IPS-20b (cell line): ENCODE data around the gene FOXL3.

ENCODE experiments used
- H3K27ac ChIP-seq: one replicate; pipeline ENCODE4 v1.5.1; 2013; ENCODE audit warnings: low read length
- H3K27me3 ChIP-seq: 2 replicates; pipeline ENCODE4 v1.6.1; 2013; ENCODE audit warnings: mild to moderate bottlenecking, low read length, inconsistent platforms; ENCODE audit not compliant: insufficient read depth
- H3K36me3 ChIP-seq: 2 replicates; pipeline ENCODE4 v1.6.1; 2013; ENCODE audit warnings: low read depth, mild to moderate bottlenecking, inconsistent platforms, low read length, moderate library complexity; ENCODE audit not compliant: insufficient read depth
- H3K4me1 ChIP-seq: 2 replicates; pipeline ENCODE4 v1.6.1; 2013; ENCODE audit warnings: mild to moderate bottlenecking, control low read depth, inconsistent platforms, low read length, moderate library complexity; ENCODE audit not compliant: insufficient read depth
- H3K4me3 ChIP-seq: 2 replicates; pipeline ENCODE4 v1.5.1; 2013; ENCODE audit warnings: mild to moderate bottlenecking, low read length, inconsistent platforms
- H3K9ac ChIP-seq: 2 replicates; pipeline ENCODE4 v1.6.1; 2013; ENCODE audit warnings: low read depth, mild to moderate bottlenecking, inconsistent platforms, low read length, moderate library complexity
- H3K9me3 ChIP-seq: 2 replicates; pipeline ENCODE4 v1.6.1; 2013; ENCODE audit warnings: mild to moderate bottlenecking, low read depth, low read length, inconsistent platforms; ENCODE audit not compliant: insufficient read depth

The FOXL3 gene

DNA sequence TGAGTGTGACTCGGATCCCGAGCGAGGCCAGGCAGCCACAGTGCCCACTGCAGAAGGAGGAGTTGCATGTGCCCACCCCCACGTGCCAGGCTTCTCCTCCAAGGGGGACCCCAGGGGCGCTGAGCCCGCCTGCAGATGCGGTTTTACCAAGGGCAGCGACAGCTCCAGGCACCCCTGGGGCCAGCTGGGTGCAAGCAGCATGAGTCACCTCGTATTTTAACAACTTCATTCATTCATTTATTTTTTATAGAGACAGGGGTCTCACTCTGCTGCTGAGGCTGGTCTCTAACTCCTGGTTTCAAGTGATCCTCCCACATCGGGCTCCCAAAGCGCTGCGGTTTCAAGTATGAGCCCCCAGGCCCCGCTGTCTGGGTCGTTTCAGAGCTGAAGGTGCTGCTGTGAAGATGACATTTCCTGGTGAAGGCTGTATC is 1.3 kb upstream of the FOXL3 start:
- H3K27me3 ChIP-seq: peaks cover 61% of the 10 kb centered on the region; the same call in 1 of the 2 replicates

GRCh38 chr7:289209-289755 is 688 bp upstream of the FOXL3 start:
- no peak overlapping the region for H3K27ac ChIP-seq
- no peak overlapping the region for H3K9ac ChIP-seq
- H3K4me1 ChIP-seq: no peaks in the 10 kb centered on the region
- H3K9me3 ChIP-seq: no peaks in the 10 kb centered on the region; the same call in 1 of the 2 replicates
- H3K36me3 ChIP-seq: no peaks in the 10 kb centered on the region
- H3K27me3 ChIP-seq: peaks cover 61% of the 10 kb centered on the region; the same call in 1 of the 2 replicates
- no peak overlapping the region; the same call in 1 of the 2 replicates for H3K4me3 ChIP-seq

More for the DNA sequence above, 1.3 kb upstream of the FOXL3 start:
- no peak overlapping the region for H3K4me3 ChIP-seq
- H3K36me3 ChIP-seq: no peaks in the 10 kb centered on the region
- no peaks in the 10 kb centered on the region; the same call in 1 of the 2 replicates for H3K9me3 ChIP-seq
- no peak overlapping the region for H3K9ac ChIP-seq
- no peak overlapping the region for H3K27ac ChIP-seq
- H3K4me1 ChIP-seq: no peaks in the 10 kb centered on the region

GRCh38 chr7:290554-291372 is 793 bp downstream of the FOXL3 start:
- Histone ChIP-seq H3K9me3 (no peaks in the 10 kb centered on the region; the same call in 1 of the 2 replicates), H3K9ac (no peak overlapping the region), H3K27me3 (peaks cover 61% of the 10 kb centered on the region; the same call in 1 of the 2 replicates), H3K27ac (no peak overlapping the region), H3K4me3 (no peak overlapping the region; the same call in 1 of the 2 replicates), H3K4me1 (no peaks in the 10 kb centered on the region), H3K36me3 (no peaks in the 10 kb centered on the region)

DNA sequence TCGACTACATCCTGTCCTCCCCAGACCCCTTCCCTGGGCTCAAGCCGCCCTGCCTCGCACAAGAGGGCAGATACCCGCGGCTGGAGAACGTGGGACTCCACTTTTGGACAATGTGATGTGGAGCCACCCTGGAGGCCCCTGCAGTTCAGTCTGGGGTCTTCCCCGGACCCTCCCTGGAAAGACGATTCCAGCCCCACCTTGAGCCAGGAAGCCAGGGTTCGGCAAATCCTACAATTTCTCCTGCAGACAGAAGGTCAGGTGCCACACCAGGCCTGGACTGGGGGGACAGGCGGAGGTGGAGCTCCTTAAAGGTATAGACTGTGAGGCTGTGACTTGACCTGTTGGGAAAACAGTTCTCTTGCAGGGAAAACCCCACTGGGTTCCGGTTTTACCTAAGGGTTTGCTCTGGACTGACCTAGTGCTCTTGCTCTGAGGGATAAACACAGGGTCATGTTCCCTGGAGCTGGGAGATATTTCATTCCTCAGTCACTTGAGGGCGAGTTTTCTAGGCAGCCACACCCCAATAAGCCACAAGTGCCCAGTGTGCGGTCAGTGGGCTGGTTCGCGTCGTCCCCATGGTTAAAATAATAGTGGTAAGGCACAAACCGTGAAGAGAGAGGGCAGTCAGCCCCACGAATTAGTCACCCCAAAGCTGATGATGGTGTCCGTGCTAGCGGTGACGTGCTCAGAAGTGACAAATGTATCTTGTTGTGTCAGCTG is 1.6 kb downstream of the FOXL3 start:
- Histone ChIP-seq H3K4me3 (no peak overlapping the region), H3K9me3 (no peaks in the 10 kb centered on the region; the same call in 1 of the 2 replicates), H3K27ac (no peak overlapping the region), H3K9ac (no peak overlapping the region), H3K36me3 (no peaks in the 10 kb centered on the region), H3K27me3 (peaks cover 61% of the 10 kb centered on the region; the same call in 1 of the 2 replicates), H3K4me1 (no peaks in the 10 kb centered on the region)

DNA sequence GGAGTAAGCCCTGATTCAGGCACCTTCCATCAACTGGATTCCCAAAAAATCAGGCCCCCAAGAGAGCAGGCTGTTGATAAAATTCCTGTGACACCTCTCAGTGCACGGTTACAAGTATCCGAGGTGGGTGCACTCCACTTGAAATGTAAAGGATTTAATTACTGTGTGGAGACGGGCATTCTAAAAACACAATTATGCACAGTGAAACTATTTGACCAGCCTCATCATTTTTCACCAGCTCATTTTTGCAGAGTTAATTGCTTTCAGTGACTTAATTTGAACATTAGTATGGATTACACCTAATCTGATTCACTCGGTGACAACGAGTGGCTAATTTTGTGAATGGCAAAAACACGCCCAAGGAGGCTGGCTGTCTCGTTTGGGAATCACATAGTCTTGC is 2.3 kb downstream of the FOXL3 start:
- Histone ChIP-seq H3K27ac (no peak overlapping the region), H3K27me3 (peaks cover 61% of the 10 kb centered on the region; the same call in 1 of the 2 replicates), H3K4me3 (no peak overlapping the region), H3K4me1 (no peaks in the 10 kb centered on the region), H3K9me3 (no peaks in the 10 kb centered on the region; the same call in 1 of the 2 replicates), H3K36me3 (no peaks in the 10 kb centered on the region), H3K9ac (no peak overlapping the region)

DNA sequence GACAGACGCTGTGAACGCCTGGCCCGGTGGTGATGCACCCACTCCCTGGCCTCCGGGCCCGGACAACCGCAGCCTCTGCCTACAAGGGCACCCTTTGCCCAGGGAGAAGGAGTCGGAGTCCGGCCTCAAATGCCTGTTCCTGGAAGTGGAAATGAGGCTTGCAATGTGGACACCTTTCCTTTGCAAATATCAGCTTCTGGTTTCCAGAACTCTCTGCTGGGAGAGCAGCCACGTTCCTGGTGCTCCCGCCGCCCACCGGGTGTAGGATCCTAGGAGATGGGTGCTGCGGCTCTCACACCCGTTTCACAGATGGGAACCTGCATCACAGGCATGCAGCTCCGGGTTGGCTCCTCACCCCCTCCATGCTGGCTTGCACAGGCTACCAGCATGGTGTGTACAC is 2.9 kb downstream of the FOXL3 start:
- Histone ChIP-seq H3K9ac (no peak overlapping the region), H3K36me3 (no peaks in the 10 kb centered on the region), H3K4me1 (no peaks in the 10 kb centered on the region), H3K9me3 (no peaks in the 10 kb centered on the region; the same call in 1 of the 2 replicates), H3K4me3 (no peak overlapping the region), H3K27me3 (peaks cover 55% of the 10 kb centered on the region; the same call in 1 of the 2 replicates), H3K27ac (no peak overlapping the region)

- peaks cover 44% of the 10 kb centered on the region; the same call in 1 of the 2 replicates for H3K27me3 ChIP-seq
- H3K4me3 ChIP-seq: no peak overlapping the region
- no peaks in the 10 kb centered on the region; the same call in 1 of the 2 replicates for H3K9me3 ChIP-seq
- H3K36me3 ChIP-seq: no peaks in the 10 kb centered on the region
- no peaks in the 10 kb centered on the region for H3K4me1 ChIP-seq
- no peak overlapping the region for H3K27ac ChIP-seq
- no peak overlapping the region for H3K9ac ChIP-seq
Measured at GRCh38 chr7:293681-294439, 3.9 kb downstream of the FOXL3 start.

GRCh38 chr7:294440-295154 is 4.6 kb downstream of the FOXL3 start:
- Histone ChIP-seq H3K27me3 (peaks cover 37% of the 10 kb centered on the region; the same call in 1 of the 2 replicates), H3K4me1 (no peaks in the 10 kb centered on the region), H3K9me3 (no peaks in the 10 kb centered on the region; the same call in 1 of the 2 replicates), H3K9ac (no peak overlapping the region), H3K4me3 (no peak overlapping the region), H3K36me3 (no peaks in the 10 kb centered on the region), H3K27ac (no peak overlapping the region)

- H3K27me3 ChIP-seq: peaks cover 28% of the 10 kb centered on the region; the same call in 1 of the 2 replicates
- no peak overlapping the region for H3K9ac ChIP-seq
- no peaks in the 10 kb centered on the region for H3K4me1 ChIP-seq
Measured at GRCh38 chr7:295155-296154, 5.5 kb downstream of the FOXL3 start.

More at GRCh38 chr7:295155-296154, 5.5 kb downstream of the FOXL3 start:
- H3K4me3 ChIP-seq: no peak overlapping the region
- no peak overlapping the region for H3K27ac ChIP-seq
- H3K9me3 ChIP-seq: no peaks in the 10 kb centered on the region; the same call in 1 of the 2 replicates
- no peaks in the 10 kb centered on the region for H3K36me3 ChIP-seq
